Stimulated activated CD4-positive, alpha-beta T cell treated with anti-CD3 and anti-CD28 coated beads, Interleukin-15, amount 100 ng/mL, for 1 hour (primary cell): ENCODE data around the gene IQSEC3.
"Not testable (repeated sequence)": the region's sequence is repeated elsewhere in the genome, so short reads cannot be mapped to it uniquely, and the experiment has no call there.

ENCODE experiments used
- DNase-seq, 2 donors: peaks; one replicate each; pipeline ENCODE4 v3.0.0-alpha.2; 2020; ENCODE audit warnings: low read depth in 1 of 2, low spot score in 1 of 2

Gene IQSEC3

GRCh38 chr12:212715-213526, 146.4 kb downstream of the IQSEC3 start:
- no peak for DNase-seq

DNA sequence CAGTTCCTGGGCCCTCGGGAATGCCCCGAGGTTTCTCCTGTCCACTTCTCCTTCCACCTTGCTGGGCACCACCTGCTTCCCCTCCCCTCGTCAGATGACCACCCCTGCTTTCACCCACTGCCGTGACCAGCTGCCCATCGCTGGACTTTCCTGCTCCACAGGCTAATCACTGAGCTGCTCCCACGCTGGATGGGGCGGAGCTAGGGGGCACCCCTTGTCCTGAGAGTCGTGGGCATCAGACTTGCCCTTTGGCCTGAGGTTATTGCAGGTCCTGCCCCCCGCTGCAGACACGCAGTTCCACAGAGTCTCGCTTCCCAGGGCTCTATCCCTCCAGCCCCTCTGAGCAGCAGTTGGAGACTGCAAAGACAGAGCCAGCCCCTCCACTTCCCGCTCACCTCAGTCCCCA, 147.0 kb downstream of the IQSEC3 start:
- DNase-seq: no peak

DNA sequence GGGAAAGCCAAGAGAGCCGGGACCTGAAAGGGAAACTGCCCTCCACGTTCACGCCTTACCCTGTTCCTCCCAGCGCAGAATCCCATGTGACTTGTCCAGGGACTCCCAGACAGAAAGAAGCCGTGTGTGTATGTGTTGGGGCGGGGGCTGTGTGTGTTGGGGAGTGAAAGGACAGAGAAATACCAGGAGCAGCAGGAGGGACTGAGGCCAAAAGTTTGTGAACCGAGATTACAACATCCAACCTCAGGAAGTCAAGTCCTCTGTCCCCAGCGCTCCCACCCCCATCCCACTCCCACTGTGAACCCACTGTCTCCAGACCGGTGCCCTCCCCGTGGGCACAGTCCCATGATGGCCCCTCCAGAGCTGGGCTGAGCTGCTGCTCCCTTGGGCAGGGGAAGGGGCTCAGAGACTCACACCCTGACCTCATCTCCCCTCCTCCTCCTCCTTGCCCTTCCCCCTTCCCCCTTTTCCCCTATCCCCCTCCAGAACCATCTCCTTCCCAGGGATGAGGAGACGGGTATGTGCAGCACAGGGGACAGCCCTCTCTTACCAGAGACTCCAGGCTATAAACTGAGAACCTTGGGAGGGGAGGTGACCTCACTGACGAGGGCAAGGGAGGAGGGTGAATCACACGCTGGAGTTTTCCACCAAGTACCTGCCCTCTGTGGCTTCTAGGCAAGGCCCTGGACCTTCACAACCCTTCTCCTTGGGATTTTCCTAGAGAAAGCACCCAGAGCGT, 147.6 kb downstream of the IQSEC3 start, which contains the start of gene SLC6A12:
Gene SLC6A12, minus strand, starts transcription at position 155 of the 739 bp plus-strand sequence. CDS start 4,171 bp downstream, outside the sequence.
- DNase-seq: no peak

DNA sequence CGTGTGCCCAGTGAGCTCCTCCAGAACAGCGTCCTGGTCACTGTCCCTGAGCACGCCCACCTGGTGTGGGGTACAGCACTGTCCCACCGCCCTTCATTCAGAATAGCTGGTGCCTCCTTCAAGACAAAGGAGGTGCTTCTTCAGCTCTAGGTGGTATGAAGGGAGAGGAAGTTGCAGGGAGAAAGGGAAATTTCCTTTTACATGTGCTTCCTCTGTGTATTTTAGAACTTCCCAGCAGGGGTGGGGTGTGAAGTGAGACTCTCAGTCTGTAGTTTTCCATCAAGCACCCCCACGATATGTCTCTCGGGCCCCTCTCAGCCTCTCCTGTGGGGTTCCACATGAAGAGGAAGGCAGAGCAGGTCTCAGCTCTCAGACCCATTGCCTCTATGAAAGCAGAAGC, 148.5 kb downstream of the IQSEC3 start:
- no peak for DNase-seq

DNA sequence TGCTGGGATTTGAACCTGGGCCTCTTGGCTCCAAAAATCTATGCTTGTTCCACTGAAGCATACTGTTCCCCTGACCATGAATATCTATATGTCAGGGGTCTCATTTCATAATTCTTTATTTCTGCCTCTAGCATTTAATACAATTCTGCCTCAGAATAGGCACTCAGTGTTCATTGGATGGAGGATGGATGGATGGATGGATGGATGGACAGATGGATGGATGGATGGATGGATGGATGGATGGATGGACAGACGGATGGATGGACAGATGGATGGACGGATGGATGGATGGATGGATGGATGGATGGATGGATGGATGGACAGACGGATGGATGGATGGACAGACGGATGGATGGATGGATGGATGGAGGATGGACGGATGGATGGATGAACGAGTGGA, 150.5 kb downstream of the IQSEC3 start:
- DNase-seq: not testable (repeated sequence)

DNA sequence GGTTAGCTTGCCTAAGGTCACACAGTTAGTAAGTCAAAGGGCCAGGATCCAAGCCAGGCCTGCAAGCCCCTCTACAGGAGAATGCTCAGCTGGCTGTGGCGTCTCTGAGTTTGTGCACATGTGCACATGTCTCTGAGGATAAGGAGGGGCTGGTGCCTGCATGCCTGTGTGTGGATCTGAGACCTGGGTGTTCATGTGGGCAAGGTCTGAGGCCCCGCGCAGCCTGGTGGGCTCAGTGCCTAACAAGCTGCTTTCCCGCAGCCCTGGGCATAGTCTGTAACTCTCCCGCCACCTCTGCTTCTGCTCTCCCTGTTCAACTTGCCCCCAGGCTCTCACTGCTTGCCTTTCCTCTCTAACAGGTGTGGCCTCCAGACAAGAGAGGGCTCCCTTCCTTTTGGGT, 151.7 kb downstream of the IQSEC3 start:
- no peak for DNase-seq

DNA sequence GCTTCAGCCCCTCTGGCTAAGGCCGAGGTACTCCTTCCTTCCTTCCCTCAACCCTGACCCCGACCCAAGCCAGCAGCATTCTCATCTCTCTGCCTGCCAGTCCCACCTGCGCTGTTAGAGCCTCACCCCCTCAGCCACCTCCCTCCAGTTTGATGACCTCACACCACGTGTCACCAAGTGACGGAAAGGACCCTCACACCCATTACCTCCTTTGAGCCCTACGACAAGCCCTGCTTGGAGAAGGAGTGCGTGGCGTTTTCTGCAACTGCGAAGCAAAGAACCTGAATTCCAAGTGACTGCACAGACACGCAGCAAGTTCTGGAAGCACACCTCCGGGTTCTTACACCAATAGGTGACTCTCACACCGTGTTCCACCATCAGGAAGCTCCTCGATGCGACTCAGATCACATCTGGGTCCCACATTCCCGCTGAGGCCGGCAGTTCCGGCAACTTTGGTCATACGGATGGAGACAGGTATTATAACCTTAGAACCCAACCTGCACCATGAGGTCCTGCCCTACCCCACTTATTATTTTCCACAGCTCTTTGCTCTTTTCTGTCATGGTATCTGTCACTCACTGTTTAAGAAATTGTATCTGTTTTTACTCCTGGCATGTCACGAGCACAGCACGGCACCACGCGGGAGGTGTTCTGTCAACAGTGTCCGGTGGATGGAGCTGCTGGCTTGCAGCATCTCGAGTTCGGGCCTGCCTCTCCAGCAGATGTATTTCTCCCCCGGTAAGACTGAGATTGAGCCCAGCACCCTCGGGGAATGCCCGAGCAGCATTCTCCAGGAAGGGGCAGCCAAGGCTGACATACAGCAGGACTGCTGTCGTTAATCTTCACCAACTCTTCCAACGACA, 152.4 kb downstream of the IQSEC3 start:
- DNase-seq: no peak

DNA sequence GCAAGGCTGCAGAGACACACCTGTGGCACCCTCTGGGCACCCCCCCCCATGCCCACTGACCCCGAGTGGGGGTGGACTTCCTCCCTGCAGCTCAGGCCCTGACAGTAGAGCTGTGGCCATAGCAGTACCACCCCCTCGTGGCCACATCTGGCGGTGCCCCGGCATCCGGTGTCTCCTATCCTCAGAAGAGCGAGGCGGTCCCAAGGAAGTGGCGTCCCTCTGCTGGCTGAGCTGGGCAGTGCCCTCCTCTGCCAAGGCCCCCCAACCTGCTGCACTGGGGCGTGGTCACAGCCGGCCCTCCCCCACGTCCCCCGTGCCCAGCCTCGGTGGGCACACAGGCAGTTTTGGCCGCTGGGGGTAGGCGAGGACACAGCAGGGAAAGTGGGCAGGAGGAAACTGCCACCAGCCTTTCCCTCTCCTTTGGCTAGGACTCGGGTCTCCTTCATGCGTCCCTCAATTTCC, 153.4 kb downstream of the IQSEC3 start:
- DNase-seq: peak in 1 of 2 donors; percentile 13

DNA sequence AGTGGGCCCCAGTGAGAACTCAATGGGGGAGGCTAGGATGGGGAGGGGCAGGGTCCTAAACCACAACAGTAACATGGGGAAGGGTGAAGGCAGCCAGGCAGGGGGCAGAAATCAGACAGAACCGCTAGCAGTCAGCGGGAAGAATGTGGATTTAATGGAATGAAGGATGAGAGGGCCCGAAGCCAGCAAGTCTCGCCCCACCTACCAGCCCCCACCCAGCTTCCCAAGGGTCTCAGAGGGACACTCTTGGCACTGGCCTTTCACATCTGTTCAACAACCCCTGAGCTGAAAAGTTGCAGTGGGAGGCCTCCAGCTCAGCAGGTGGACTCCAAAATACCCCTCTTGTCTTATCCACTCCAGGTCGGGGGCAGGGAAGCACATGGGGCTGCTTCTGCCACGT, 153.9 kb downstream of the IQSEC3 start:
- DNase-seq: no peak

GRCh38 chr12:220946-221550, 154.5 kb downstream of the IQSEC3 start:
- no peak for DNase-seq

DNA sequence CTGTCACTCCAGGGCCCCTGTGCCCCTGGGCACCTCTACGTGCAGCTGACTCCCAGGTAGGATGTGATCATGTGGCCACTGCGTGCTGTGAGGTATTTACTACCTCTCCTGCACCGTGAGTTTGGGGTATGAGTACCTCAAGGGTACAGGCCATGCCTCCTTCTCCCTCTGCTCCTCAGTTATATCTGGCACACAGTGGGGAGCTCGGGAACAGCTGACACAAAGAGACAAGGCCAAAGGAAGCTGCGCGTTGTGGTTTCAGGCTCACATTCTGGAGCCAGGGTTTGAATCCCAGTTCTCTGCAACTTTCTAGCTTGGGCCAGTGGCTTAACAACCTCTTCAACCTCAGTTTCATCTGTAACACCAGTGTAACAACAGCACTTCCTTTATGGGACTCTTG, 155.2 kb downstream of the IQSEC3 start:
- DNase-seq: no peak

DNA sequence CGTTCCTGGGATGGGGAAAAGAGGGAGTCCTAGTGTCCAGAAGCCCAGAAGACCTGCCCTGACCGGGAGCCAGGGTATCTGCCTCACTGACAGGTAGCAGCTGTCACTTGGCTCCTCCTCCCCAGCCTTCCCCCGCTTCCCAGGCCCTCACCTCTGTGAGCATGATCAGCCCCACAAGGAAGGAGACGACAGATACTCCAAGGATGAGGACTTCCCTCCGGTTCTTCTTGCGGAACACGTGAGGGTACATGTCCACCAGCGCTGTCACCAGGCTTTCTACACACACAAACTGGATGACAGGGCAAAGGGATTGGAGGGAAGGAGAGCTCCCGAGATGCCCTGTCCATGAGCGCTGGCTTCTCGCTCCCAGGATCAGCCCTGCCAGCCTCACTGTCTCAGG, 157.3 kb downstream of the IQSEC3 start:
- no peak for DNase-seq

DNA sequence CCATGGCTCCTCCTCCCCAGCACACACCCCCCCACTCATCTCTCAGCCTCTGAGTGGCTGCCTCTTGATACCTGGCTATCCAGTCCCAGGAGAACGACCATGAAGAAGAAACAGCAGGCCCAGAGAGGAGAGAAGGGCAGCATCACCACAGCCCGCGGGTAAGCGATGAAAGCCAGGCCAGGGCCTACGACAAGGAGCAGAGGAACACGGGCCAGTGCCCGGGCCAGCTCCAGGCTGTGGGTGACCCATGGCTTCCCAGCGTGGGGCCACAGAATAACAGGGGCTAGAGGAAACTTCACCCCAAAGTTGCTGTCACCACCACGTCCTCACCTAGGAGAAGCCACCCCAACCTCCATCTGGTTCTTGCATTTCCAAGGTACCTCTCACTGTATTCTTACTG, 157.8 kb downstream of the IQSEC3 start:
- no peak for DNase-seq

DNA sequence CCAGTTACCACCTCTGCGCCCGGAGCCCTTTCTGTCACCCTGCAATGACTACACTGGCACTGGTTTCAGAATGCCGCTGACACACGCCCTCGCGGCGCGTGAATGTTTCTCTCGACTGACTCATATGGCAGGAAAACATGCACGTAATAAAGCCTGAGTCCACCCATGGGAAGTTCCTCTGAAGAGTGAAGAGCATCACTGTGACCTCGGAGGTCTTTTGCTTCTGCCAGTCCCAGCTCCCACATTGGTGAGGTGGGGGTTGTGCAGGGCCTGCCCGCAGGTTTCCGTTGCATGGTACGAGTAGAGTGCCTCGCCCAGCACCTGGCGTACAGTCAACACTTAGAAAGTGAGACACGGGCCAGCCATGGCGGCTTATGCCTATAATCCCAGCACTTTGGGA, 158.4 kb downstream of the IQSEC3 start:
- DNase-seq: no peak

GRCh38 chr12:226401-226800, 159.8 kb downstream of the IQSEC3 start:
- DNase-seq: no peak

- no peak for DNase-seq
Measured at GRCh38 chr12:227286-227915, 160.8 kb downstream of the IQSEC3 start.
